HEK293 (cell line): ENCODE measurements around the gene TTC9.

Source experiments
- IKZF3 ChIP-seq: fragments of 450-650 bp; IDR thresholded peaks from 2 replicates; pipeline ENCODE4 v1.5.0; 2018; ENCODE audit warnings: missing biosample characterization, mild to moderate bottlenecking, missing genetic modification characterization, moderate library complexity
- SP2 ChIP-seq: fragments of 450-650 bp; formaldehyde crosslinking; IDR thresholded peaks from 2 replicates; pipeline ENCODE4 v1.5.1; 2016; ENCODE audit warnings: missing biosample characterization, missing genetic modification characterization
- TF ChIP-seq, protein P1 (sequence below): fragments of 450-650 bp; formaldehyde crosslinking; IDR thresholded peaks from 2 replicates; pipeline ENCODE4 v1.5.1; 2016; ENCODE audit warnings: missing biosample characterization, missing genetic modification characterization
- TF ChIP-seq, protein P2 (sequence below): fragments of 450-650 bp; formaldehyde crosslinking; IDR thresholded peaks from 2 replicates; pipeline ENCODE4 v1.5.1; 2016; ENCODE audit warnings: missing biosample characterization, missing genetic modification characterization
- TF ChIP-seq, protein P3 (sequence below): fragments of 450-650 bp; formaldehyde crosslinking; IDR thresholded peaks from 2 replicates; pipeline ENCODE4 v1.5.1; 2017; ENCODE audit warnings: missing biosample characterization, missing genetic modification characterization

DNA sequence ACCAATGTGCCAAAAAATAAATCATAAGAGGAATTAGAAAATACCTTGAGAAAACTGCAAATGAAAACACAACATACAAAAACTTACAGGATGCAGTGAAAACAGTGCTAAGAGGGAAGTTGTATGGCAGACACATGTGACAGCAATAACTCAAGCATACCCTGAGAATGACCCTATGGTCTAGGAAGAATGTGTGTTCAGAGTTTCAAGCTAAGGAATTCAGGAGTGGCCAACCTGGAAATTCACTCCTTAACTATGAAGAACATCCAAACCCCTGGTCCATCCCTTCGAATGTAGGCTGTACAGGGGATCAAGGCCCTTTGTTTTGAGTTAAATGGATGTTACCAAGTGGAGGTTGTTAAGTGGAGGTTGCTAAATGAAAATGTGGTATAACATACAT lies 16.7 kb upstream of the TTC9 start:
- TF ChIP-seq IKZF3 (tag by site-specific recombination) (no peak), SP2 (tag by site-specific recombination) (no peak)
- TF ChIP-seq, protein P1, sequence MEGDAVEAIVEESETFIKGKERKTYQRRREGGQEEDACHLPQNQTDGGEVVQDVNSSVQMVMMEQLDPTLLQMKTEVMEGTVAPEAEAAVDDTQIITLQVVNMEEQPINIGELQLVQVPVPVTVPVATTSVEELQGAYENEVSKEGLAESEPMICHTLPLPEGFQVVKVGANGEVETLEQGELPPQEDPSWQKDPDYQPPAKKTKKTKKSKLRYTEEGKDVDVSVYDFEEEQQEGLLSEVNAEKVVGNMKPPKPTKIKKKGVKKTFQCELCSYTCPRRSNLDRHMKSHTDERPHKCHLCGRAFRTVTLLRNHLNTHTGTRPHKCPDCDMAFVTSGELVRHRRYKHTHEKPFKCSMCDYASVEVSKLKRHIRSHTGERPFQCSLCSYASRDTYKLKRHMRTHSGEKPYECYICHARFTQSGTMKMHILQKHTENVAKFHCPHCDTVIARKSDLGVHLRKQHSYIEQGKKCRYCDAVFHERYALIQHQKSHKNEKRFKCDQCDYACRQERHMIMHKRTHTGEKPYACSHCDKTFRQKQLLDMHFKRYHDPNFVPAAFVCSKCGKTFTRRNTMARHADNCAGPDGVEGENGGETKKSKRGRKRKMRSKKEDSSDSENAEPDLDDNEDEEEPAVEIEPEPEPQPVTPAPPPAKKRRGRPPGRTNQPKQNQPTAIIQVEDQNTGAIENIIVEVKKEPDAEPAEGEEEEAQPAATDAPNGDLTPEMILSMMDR (tag by site-specific recombination): no peak
- TF ChIP-seq, protein P2, sequence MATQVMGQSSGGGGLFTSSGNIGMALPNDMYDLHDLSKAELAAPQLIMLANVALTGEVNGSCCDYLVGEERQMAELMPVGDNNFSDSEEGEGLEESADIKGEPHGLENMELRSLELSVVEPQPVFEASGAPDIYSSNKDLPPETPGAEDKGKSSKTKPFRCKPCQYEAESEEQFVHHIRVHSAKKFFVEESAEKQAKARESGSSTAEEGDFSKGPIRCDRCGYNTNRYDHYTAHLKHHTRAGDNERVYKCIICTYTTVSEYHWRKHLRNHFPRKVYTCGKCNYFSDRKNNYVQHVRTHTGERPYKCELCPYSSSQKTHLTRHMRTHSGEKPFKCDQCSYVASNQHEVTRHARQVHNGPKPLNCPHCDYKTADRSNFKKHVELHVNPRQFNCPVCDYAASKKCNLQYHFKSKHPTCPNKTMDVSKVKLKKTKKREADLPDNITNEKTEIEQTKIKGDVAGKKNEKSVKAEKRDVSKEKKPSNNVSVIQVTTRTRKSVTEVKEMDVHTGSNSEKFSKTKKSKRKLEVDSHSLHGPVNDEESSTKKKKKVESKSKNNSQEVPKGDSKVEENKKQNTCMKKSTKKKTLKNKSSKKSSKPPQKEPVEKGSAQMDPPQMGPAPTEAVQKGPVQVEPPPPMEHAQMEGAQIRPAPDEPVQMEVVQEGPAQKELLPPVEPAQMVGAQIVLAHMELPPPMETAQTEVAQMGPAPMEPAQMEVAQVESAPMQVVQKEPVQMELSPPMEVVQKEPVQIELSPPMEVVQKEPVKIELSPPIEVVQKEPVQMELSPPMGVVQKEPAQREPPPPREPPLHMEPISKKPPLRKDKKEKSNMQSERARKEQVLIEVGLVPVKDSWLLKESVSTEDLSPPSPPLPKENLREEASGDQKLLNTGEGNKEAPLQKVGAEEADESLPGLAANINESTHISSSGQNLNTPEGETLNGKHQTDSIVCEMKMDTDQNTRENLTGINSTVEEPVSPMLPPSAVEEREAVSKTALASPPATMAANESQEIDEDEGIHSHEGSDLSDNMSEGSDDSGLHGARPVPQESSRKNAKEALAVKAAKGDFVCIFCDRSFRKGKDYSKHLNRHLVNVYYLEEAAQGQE (tag by site-specific recombination): no peak
- TF ChIP-seq, protein P3, sequence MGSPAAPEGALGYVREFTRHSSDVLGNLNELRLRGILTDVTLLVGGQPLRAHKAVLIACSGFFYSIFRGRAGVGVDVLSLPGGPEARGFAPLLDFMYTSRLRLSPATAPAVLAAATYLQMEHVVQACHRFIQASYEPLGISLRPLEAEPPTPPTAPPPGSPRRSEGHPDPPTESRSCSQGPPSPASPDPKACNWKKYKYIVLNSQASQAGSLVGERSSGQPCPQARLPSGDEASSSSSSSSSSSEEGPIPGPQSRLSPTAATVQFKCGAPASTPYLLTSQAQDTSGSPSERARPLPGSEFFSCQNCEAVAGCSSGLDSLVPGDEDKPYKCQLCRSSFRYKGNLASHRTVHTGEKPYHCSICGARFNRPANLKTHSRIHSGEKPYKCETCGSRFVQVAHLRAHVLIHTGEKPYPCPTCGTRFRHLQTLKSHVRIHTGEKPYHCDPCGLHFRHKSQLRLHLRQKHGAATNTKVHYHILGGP (tag by site-specific recombination): no peak
